Breast epithelium (tissue), 3 donors: Measurements from ENCODE around the gene FLACC1.

Experiments
- POLR2A ChIP-seq: fragments of 450-650 bp; IDR thresholded peaks from one replicate; pipeline ENCODE4 v1.6.1; 2016; ENCODE audit warnings: antibody characterized with exemption, mild to moderate bottlenecking, moderate library complexity
- POLR2AphosphoS5 ChIP-seq, 3 donors: sonication (generic); formaldehyde crosslinking; IDR thresholded peaks; one replicate each; pipeline ENCODE4 v1.6.1; 2017; ENCODE audit warnings: antibody characterized with exemption in 3 of 3

- TF ChIP-seq POLR2A = no peak
- TF ChIP-seq POLR2AphosphoS5 (IDR thresholded peaks at IDR 0.05) = no peak
These were observed 1.5 kb upstream of the FLACC1 start for GRCh38 chr2:201358684-201359083.
